ENCODE data around the gene GPR6.

GPR6 gene, protein sequence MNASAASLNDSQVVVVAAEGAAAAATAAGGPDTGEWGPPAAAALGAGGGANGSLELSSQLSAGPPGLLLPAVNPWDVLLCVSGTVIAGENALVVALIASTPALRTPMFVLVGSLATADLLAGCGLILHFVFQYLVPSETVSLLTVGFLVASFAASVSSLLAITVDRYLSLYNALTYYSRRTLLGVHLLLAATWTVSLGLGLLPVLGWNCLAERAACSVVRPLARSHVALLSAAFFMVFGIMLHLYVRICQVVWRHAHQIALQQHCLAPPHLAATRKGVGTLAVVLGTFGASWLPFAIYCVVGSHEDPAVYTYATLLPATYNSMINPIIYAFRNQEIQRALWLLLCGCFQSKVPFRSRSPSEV

GRCh38 chr6:109978174-109979032, at the start of gene GPR6:
GPR6 (plus strand) TSS chr6:109978311; CDS start chr6:109979113, 802 bp downstream.
- peak; percentile 48 for DNase-seq

DNA sequence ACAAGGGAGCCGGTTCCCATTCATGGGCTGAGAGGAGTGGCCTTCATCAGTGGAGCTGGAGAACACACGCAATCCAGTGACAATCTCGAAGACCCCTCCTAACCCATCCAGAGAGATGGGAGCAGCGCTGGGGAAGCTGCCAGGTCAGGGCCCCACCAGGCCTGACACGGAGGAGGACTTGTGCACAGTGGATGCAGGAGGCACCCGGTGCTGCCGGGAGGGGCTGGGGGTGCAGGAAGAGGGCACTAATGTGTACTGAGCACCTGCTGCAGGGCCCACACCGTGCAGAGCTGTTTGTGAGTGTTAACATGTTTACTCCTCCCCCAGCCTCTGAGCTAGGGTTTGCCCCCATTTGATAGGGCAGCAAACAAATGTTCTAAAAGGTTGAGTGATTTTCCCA, 43.8 kb upstream of the GPR6 start:
- DNase-seq = no peak

DNA sequence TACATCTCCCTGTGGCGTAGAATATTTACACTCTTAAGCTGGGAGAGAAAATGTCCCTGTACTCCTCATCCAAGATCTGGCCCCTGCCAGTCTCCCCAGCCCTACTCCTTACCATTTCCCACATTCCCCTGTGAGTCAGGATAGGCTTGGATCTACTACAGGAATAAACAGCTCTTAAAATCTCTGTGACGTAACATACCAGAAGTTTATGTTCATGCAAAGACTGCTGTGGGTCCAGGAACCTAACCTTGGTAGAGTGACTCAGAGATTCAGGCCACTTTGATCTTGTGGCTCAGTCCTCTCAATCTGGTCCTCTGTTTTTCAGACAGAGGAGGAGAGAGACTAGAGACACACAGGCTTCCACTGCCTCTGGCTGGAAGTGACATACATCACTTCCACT, 38.5 kb upstream of the GPR6 start:
- no peak for DNase-seq

- no peak for DNase-seq
Observed at GRCh38 chr6:109944448-109944847, 33.7 kb upstream of the GPR6 start.

- DNase-seq = no peak
Observed at GRCh38 chr6:109945091-109945490, 33.0 kb upstream of the GPR6 start.

GRCh38 chr6:109946979-109947378, 31.1 kb upstream of the GPR6 start:
- DNase-seq = no peak

- DNase-seq = no peak
Observed at GRCh38 chr6:109949281-109950065, 28.6 kb upstream of the GPR6 start.

DNA sequence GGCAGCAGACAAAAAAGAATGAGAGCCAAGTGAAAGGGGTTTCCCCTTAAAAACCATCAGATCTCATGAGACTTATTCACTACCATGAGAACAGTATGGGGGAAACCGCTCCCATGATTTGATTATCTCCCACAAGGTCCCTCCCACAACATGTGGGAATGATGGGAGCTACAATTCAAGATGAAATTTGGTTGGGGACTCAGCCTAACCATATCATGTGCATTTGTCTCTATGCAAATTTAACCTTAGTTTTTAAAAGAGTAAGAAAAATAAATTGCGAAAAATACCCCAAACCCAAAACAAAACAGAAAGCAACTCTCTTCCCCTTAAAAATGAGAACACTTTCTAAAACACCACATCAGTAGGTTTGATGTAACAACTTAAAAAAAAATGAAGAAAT, 22.6 kb upstream of the GPR6 start:
- no peak for DNase-seq

DNA sequence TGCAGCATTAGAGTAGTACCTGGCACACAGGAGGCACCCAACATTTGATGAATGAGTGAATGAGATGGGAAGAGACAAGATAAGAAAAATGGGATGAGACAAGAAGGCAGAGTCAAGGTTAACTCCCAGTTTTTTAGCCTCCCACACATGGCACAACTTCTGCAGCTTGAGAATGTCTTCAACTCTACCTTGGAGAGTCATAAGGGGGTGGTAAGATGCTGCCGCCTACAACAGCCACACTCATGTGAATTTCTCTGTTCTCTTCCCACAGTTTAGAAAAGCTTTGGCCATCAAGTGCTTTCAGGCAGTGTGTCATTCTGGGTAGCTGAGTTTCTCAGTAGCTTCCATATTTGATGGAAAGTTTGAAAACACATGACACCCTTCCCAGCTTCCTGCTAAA, 19.5 kb upstream of the GPR6 start:
- DNase-seq = no peak

DNA sequence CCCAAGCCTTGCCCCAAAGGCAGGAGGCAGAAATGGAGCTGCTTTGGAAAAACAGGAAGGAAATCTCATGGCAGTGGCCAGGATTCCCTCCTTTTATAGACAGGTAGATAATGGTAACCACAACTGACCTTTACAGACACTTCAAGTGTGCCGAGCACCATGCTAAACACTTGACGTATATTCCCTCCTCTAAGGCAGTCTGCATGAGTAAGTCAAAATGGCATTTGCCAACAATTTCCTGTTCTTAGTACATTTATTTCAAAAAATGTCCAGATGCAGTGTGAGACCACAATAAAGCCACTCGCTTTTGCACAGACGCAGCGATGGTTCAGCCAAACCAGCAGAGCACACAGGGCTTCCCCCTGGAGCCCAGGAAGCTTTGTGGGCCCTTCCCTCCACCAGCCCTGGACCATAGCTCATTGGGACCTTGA, 16.5 kb upstream of the GPR6 start:
- DNase-seq = no peak

DNA sequence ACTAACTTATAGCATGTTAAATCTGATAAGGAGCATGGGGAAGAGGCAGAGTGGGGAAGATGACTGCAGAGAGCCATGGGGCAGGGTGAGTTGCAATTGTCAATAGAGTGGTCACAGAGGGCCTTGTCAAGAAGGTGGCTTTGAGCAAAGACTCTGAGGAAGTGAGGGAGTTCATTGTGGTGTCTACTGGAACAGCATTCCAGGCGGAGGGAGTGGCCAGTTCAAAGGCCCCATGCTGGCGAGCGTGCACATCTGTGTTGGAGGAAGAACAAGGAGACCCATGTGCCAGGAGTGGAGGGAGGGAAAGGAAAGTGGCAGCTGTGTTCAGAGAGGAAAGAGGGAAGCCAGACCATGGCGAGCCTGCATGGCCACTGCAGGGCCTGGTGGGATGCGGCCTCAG, 15.8 kb upstream of the GPR6 start:
- DNase-seq = no peak

DNA sequence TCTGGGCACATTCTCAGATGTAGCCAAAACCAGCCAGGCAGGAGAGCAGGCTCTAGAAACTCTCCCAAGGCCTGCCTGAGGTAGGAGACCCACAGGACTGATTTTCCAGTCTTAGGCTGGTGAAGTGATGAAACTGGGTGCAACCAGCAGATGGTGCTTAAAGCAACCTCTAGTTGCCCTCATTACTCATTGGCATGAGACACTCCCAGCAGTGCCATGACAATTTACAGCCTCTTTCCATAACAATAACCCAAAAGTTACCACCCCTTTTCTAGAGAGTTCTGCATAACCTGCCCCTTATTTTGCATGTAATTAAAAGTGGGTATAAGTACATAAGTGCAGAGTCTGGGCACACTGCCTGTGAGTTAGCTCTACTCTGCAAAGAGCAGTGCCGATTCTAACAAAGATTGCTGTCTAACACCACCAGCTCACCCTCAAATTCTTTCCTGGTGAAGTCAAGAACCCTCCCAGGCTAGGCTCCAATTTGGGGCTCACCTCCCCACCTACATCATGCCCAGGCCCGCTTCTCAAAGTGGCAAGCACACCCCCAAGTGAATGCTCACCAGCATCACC, 14.4 kb upstream of the GPR6 start:
- no peak for DNase-seq

GRCh38 chr6:109964949-109965348, 13.2 kb upstream of the GPR6 start:
- DNase-seq = no peak

- DNase-seq = no peak
Observed at GRCh38 chr6:109966299-109966698, 11.8 kb upstream of the GPR6 start.

DNA sequence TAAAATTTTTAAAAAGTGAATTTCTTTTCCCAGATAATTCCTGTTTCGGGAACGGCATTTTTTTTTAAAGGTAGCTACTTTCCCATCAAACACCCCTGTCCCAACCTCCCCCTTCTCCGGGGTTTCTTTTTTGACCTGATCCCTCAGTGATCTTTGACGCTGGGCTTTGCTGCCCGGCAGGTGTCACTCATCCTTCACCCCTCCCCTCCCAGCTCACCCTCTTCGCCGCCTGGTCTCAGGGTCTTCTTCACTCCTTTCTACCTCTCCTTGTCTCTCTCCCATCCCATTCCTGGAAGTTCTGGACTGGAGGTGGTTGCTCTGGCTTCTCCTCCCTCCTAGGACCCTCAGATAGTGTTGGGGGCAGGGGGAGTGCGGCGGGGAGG, 329 bp upstream of the GPR6 start:
- no peak for DNase-seq

GRCh38 chr6:109979033-109979921, 1.2 kb downstream of the GPR6 start:
- DNase-seq = no peak

- no peak for DNase-seq
Observed at GRCh38 chr6:109984410-109984809, 6.3 kb downstream of the GPR6 start.

- no peak for DNase-seq
Observed at GRCh38 chr6:109987196-109987595, 9.1 kb downstream of the GPR6 start.

GRCh38 chr6:109991201-109992101, 13.3 kb downstream of the GPR6 start:
- DNase-seq = no peak

DNA sequence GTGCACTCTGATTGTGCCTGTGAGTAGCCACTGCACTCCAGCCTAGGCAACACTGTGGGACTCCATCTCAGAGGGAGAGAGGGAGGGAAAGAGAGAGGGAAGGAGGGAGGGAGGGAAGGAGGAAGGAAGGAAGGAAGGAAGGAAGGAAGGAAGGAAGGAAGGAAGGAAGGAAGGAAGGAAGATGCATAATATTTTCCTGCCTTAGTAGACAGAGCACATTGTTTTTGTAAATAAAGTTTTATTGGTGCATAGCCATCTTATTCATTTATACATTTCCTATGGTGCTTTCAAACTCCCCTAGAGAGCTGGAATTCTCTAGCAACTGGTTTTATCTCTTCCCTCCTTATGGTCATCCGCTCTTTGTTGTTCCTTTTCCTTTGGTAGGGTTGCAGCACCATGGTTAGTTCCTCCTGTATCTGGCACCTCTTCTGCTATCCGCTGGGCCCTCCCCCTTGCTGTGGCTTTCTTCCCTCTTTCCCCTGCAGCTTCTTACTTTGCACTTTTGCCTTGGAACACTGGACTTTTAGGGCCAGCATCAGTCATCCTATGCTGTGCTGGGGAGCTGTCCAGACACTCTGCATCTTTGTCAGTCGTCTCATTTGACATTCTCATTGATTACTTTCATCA, 20.2 kb downstream of the GPR6 start:
- DNase-seq = no peak
